Heart right ventricle (tissue), 16 donors: ENCODE results near the gene GPT2. TPM values are rescaled to one million over a fixed set of nuclear protein-coding genes. Genes with fewer than 3 reads are reported as not detected.

ENCODE experiments used
- ATAC-seq, 8 donors: fragments of 200-7000 bp; cut with Tn5 transposase; one replicate each; pipeline ENCODE4 v1.9.1; 2020; ENCODE audit warnings: mild to moderate bottlenecking in 8 of 8, moderate library complexity in 8 of 8, moderate number of reproducible peaks in 1 of 8
- DNase-seq, 2 donors: peaks; one replicate each; pipeline ENCODE4 v3.0.0-alpha.2; 2020
- H3K27ac ChIP-seq, 10 donors: fragments of 200-600 bp; sonication (generic) in 2 of 10; one replicate each; pipeline versions ENCODE4 v1.5.0 to v1.8.0; 2020 to 2022; ENCODE audit warnings: mild to moderate bottlenecking in 3 of 10
- H3K27me3 ChIP-seq, 7 donors: fragments of 200-600 bp; one replicate each; pipeline ENCODE4 v1.8.0; 2021 to 2022; ENCODE audit warnings: mild to moderate bottlenecking in 2 of 7
- H3K36me3 ChIP-seq, 9 donors: fragments of 200-600 bp; sonication (generic) in 1 of 9; one replicate each; pipeline versions ENCODE4 v1.5.0 to v1.8.0; 2020 to 2022; ENCODE audit warnings: mild to moderate bottlenecking in 2 of 9
- H3K4me1 ChIP-seq, 9 donors: fragments of 200-600 bp; sonication (generic) in 1 of 9; one replicate each; pipeline versions ENCODE4 v1.5.0 to v1.8.0; 2020 to 2022; ENCODE audit warnings: mild to moderate bottlenecking in 4 of 9
- H3K4me3 ChIP-seq, 10 donors: fragments of 200-600 bp; sonication (generic) in 2 of 10; one replicate each; pipeline versions ENCODE4 v1.5.0 to v1.8.0; 2020 to 2022; ENCODE audit warnings: mild to moderate bottlenecking in 7 of 10, moderate library complexity in 2 of 10
- H3K9me3 ChIP-seq, 11 donors: fragments of 200-600 bp in 10 of 11; sonication (generic) in 2 of 11; one replicate each; pipeline versions ENCODE4 v1.5.0 to v1.8.0; 2013 to 2022; ENCODE audit warnings: mild to moderate bottlenecking in 2 of 11, control low read depth in 1 of 11, moderate library complexity in 1 of 11
- CTCF ChIP-seq, 9 donors: fragments of 200-600 bp; sonication (generic) in 2 of 9; IDR thresholded peaks; one replicate each; pipeline versions ENCODE4 v1.5.0 to v1.8.0; 2021 to 2022; ENCODE audit warnings: antibody characterized with exemption in 9 of 9, mild to moderate bottlenecking in 5 of 9, moderate library complexity in 1 of 9
- WGBS, 2 donors: extraction: QIAGEN DNeasy Blood & Tissue Kit; methylation state at CpG; one replicate each; pipeline ENCODE4 v1.1.7; 2013; ENCODE audit warnings: inconsistent platforms in 1 of 2; 5-methylcytosine and 5-hydroxymethylcytosine counted together
- intact Hi-C, 10 donors: fragments of 100-400 bp; cut with DNase I; formaldehyde crosslinking; loops; one replicate each; pipeline versions ENCODE4 v1.11.1 to v1.14.2; 2022
- polyA plus RNA-seq, 2 donors: library from polyadenylated mRNA; stranded (reverse); fragments of 200-250 nt; gene quantifications; one replicate each; pipeline ENCODE4 v1.2.3, GENCODE V29; 2013
- total RNA-seq, 10 donors: library from RNA; stranded (reverse); fragmentation: NEBNext Ultra II Directional in 3 of 10; extraction: Animal tissue kit (Norgen Biotek cat#: 25700) in 3 of 10; gene quantifications; one replicate each; pipeline versions ENCODE4 v1.2.1 to v1.2.4, GENCODE V29; 2021 to 2023
- donor health status: Arrhythmogenic right ventricular cardiomyopathy.
- donor health status: ischemic (EF 13 %, LVEDD 7.1; RV severe dilation, severe dysfunction).
- donor health status: healthy with polysubstance abuse.
- donor health status: DM: no; HTN: yes; CAD: no.
- donor health status: DM: no; HTN: no; CAD: no.
- donor health status: ischemic (EF 25% LVEDD 6.9; RV normal size, moderate dysfunction).
- donor health status: ischemic (EF 25% LVEDD 5.7; RV mildly dilated, moderate dysfunction).
- donor health status: healthy.
- donor health status: DM: yes; HTN: yes; CAD: no.
- donor health status: Ischemic cardiomyopathy.
- donor health status: ischemic (EF 35%, LVEDD 5.7; RV mildly dilated, moderate dysfunction).
- donor health status: nonischemic (EF 11% LVEDD 7.7; RV severe dilation, severe dysfunction).
- donor health status: DM: yes; HTN: yes; CAD: no.
- donor health status: PGD.
- donor health status: ischemic (EF 29% LVEDD 5.4; RV normal size, mild dysfunction).
- donor health status: nonischemic (EF 23%, LVEDD 6.1; RV moderate dilation, normal function).

GPT2 gene
- total and polyA plus RNA-seq, 12 donors: 6.7 to 23.7 (median 17.3) TPM

GRCh38 chr16:46842192-46842895 lies 41.8 kb upstream of the GPT2 start:
- ATAC-seq: no peak
- H3K4me1 ChIP-seq: no peaks in the 10 kb centered on the region
- H3K36me3 ChIP-seq: no peaks in the 10 kb centered on the region
- no peak overlapping the region for H3K27ac ChIP-seq
- H3K4me3 ChIP-seq: no peak overlapping the region
- intact Hi-C loops: no loop called here
- peaks cover 0 to 11% (median 0%) of the 10 kb centered on the region in 11 donors for H3K9me3 ChIP-seq
- H3K27me3 ChIP-seq: peaks cover 0 to 38% (median 25%) of the 10 kb centered on the region in 7 donors
- TF ChIP-seq CTCF (IDR thresholded peaks at IDR 0.05): no peak
- DNase-seq: no peak
- 96 to 98% methylated on average over 18 of the region's 18 CpGs for WGBS, 2 donors

DNA sequence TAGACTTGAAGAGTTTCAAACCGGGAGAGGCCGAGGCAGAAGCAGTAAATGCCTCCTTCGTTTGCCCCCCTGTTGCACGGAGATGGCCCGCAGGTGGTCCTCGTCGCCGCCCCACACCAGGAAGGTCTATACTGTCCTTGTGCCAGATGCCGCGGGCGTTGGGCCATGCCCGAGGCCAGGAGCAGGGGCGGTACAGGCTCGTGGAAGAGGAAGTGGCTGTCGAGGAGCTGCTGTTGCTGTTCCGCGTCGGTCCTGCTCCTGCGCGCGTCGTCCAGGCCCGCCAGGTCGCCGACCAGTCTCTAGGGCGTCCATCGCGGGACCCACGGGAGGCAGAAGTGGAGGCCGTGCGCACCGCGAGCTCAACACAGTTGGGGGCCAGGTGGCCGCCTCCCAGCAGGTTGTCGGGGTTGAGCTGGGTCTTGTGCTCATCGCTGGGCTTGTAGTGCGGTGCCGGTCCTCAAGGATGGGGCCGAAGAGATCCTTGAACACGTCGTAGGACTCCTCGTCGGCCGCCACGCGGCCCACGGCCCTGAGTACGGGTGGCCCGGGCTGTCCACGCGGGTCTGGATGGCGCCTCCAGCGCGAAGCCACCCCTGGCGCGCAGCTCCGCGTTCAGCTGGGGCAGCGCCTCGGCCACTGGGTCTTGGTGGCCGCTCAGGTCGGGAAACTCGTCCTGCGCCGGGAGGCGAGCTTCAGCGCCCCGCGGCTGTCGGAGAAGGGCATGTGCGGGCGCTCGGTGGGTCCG lies 40.1 kb upstream of the GPT2 start:
- Histone ChIP-seq H3K27me3 (peaks cover 0 to 42% (median 26%) of the 10 kb centered on the region in 7 donors), H3K9me3 (peaks cover 0 to 11% (median 0%) of the 10 kb centered on the region in 11 donors), H3K4me1 (no peaks in the 10 kb centered on the region), H3K27ac (no peak overlapping the region), H3K36me3 (no peaks in the 10 kb centered on the region), H3K4me3 (peak overlapping the region in 2 of 10 donors; percentile 14 to 17)
- intact Hi-C loops: no loop called here
- no peak for TF ChIP-seq CTCF (IDR thresholded peaks at IDR 0.05)
- DNase-seq (peak in 1 of 2 donors; percentile 19), ATAC-seq (peak in 2 of 8 donors; percentile 53 to 57)
- 31 to 37% methylated on average over 74 of the region's 74 CpGs for WGBS, 2 donors

DNA sequence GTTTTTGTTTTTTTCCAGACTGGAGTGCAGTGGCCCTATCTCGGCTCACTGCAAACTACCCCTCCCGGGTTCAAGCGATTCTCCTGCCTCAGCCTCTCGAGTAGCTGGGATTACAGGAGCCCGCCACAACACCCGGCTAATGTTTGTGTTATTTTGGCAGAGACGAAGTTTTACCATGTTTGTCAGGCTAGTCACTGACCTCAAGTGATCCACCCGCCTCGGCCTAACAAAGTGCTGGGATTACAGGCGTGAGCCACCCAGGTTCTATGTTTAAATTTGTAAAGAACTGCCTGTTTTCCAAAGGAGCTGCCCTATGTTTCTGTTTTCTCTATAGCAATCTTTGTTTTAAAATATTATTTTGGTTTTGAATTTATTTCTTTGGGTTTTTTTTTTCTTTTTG lies 39.4 kb upstream of the GPT2 start:
- Histone ChIP-seq H3K36me3 (no peaks in the 10 kb centered on the region), H3K4me3 (no peak overlapping the region), H3K27me3 (peaks cover 0 to 42% (median 26%) of the 10 kb centered on the region in 7 donors), H3K4me1 (no peaks in the 10 kb centered on the region), H3K9me3 (peaks cover 0 to 11% (median 0%) of the 10 kb centered on the region in 11 donors), H3K27ac (no peak overlapping the region)
- DNase-seq: no peak
- 86% methylated on average over 10 of the region's 10 CpGs for whole genome bisulfite sequencing, 2 donors
- intact Hi-C loops: no loop called here
- no peak for TF ChIP-seq CTCF (IDR thresholded peaks at IDR 0.05)
- no peak for ATAC-seq

DNA sequence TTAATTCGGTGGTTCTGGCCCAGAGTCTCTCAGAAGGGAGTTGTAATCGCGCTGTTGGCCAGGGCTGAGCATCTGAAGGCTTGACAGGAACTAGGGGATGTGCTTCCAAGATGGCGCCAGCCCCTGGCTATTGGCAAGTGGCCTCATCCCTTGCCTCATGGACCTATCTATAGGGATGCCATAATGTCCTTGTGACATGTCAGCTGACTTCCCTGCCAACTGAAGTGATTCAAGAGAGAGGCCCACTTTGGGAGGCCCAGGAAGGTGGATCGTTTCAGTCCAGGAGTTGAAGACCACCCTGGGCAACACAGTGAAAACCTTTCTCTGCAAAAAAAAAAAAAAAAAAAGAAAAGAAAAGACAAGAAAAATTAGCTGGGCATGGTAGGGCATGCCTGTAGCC lies 38.2 kb upstream of the GPT2 start:
- DNase-seq: no peak
- 92 to 95% methylated on average over 5 of the region's 5 CpGs for WGBS, 2 donors
- no peaks in the 10 kb centered on the region for H3K4me1 ChIP-seq
- no peak overlapping the region for H3K4me3 ChIP-seq
- peaks cover 0 to 11% (median 0%) of the 10 kb centered on the region in 11 donors for H3K9me3 ChIP-seq
- ATAC-seq: no peak
- peaks cover 0 to 42% (median 26%) of the 10 kb centered on the region in 7 donors for H3K27me3 ChIP-seq
- intact Hi-C loops: no loop called here
- H3K36me3 ChIP-seq: no peaks in the 10 kb centered on the region
- no peak overlapping the region for H3K27ac ChIP-seq
- TF ChIP-seq CTCF (IDR thresholded peaks at IDR 0.05): no peak
